AG09309 (cell line): ENCODE data around the gene PRR5L.

ENCODE experiments used
- DNase-seq: peaks from one replicate; pipeline ENCODE4 v3.0.0-alpha.2; 2010; ENCODE audit warnings: low read depth
- H3K4me3 ChIP-seq: 2 replicates; pipeline ENCODE4 v1.5.1; 2011; ENCODE audit warnings: mild to moderate bottlenecking, low read depth, low read length, moderate library complexity; ENCODE audit not compliant: control insufficient read depth
- TF ChIP-seq, protein P1 (sequence below): IDR thresholded peaks from 2 replicates; pipeline ENCODE4 v1.5.1; 2011; ENCODE audit warnings: mild to moderate bottlenecking, low read depth, low read length, inconsistent platforms; ENCODE audit not compliant: insufficient read depth, control insufficient read depth; ENCODE audit errors: missing control alignments

The PRR5L gene

GRCh38 chr11:36395978-36396736 is 100.1 kb downstream of the PRR5L start:
- no peak for DNase-seq
- no peak overlapping the region for H3K4me3 ChIP-seq
- TF ChIP-seq, protein P1, sequence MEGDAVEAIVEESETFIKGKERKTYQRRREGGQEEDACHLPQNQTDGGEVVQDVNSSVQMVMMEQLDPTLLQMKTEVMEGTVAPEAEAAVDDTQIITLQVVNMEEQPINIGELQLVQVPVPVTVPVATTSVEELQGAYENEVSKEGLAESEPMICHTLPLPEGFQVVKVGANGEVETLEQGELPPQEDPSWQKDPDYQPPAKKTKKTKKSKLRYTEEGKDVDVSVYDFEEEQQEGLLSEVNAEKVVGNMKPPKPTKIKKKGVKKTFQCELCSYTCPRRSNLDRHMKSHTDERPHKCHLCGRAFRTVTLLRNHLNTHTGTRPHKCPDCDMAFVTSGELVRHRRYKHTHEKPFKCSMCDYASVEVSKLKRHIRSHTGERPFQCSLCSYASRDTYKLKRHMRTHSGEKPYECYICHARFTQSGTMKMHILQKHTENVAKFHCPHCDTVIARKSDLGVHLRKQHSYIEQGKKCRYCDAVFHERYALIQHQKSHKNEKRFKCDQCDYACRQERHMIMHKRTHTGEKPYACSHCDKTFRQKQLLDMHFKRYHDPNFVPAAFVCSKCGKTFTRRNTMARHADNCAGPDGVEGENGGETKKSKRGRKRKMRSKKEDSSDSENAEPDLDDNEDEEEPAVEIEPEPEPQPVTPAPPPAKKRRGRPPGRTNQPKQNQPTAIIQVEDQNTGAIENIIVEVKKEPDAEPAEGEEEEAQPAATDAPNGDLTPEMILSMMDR = no peak

DNA sequence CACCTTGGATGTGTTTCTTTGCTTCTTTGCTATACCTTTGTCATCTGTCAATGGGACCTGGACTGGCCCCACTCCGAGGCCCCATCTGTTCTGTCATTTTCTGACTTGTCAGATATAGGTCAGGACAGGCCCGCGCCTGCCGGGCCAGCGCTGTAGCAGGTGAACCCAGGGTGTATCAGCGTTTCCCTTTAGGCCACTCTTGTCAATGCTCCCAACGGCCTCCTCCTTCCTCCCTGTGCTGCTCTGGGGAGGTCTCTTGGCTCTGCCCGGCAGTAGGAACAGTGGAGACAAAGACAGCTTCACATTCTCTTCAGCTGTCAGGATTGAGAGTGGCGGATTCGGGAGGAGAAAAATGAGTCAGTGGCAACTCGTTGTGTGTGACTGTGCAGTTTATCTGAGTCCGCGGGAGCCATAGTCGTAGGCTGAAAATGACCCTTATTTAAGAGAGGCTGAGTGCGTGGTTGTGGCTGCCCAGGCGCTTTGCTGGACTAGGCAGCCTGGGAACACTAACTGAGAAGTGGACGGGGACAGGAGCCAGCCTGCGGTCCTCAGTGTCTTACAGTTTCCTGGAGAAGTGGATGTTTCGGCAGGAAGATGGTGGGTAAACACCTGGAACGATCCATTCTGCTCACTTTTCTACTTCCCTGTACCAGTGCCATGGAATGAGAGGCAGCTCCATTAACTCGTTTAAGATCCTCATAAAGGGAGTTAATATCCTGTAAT is 102.3 kb downstream of the PRR5L start:
- TF ChIP-seq, protein P1 = no peak
- H3K4me3 ChIP-seq = no peak overlapping the region
- no peak for DNase-seq

GRCh38 chr11:36399236-36399635 is 103.1 kb downstream of the PRR5L start:
- no peak for DNase-seq
- no peak overlapping the region for H3K4me3 ChIP-seq
- TF ChIP-seq, protein P1 = no peak

GRCh38 chr11:36399745-36400144 is 103.7 kb downstream of the PRR5L start:
- H3K4me3 ChIP-seq = no peak overlapping the region
- TF ChIP-seq, protein P1 = no peak
- DNase-seq = no peak

DNA sequence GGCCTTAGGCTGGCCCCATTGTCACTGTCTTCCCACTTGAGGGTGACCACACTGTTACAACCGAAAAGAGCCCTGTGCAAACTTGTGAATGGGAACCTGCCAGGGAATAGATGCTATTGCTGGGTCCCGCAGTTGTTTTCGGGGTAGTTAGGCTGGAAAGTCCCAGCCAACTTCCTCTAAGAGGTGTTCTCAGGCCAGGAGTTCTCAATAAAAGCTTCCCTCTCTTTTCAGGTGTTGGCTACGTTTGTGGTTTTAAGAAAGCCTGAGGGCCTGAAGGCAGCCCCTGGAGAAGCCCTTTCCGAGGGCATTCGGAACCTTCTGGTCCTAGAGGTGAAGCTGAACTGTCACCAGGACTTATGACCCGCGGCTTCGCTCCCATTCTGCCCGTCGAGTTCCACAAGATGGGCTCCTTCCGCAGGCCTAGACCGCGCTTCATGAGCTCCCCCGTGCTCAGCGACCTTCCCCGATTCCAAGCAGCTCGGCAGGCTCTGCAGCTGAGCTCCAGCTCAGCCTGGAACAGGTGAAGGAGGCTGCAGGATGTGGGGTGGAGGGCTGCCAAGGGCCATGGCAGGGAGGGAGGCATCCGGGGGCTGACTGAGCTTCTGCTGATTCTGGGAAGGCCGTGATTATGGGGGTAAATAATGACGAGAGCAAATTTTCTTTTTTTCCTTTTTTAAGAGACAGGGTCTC is 104.8 kb downstream of the PRR5L start:
- TF ChIP-seq, protein P1 = no peak
- H3K4me3 ChIP-seq = no peak overlapping the region
- DNase-seq = no peak

DNA sequence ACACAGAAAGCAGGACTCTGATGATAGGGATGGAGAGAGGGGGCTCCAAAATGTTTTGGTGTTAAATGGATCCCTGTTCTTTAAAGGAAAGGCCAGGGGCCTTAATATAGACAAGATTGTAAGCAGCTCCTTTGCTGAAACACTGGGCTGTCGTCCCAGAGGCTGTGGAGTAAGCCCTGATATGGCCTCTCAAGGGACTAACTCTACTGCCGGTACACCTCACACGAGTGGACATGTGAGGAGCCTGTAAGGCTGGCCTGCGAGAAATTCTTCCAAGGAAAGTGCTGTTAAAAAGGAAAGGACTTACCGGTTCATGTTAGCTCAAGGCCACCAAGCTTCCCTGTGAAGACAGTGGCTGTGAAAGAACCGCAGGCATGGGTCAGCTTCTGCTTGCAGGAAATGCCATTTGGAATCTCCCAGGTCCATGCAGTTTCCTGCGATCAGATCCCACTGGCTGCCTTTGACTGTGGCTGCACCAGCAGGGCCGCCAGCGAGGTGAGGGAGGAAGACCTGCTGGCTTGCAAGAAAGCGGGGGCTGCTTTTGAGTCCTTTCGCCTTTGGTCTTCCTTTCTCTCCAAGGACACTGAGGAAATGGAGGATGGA is 106.6 kb downstream of the PRR5L start:
- H3K4me3 ChIP-seq = no peak overlapping the region
- TF ChIP-seq, protein P1 = no peak
- DNase-seq = no peak
